AG04449 (cell line): ENCODE data around the gene RAMAC.

ENCODE experiments used
- CTCF ChIA-PET: fragments of 350-600 bp; formaldehyde crosslinking; extraction: SDS; loops from one replicate; lab custom pipeline; 2021; ENCODE audit warnings: antibody characterized with exemption; lab: Yijun Ruan, JAX
- POLR2A ChIA-PET: fragments of 400-600, 350-600 bp; formaldehyde crosslinking; extraction: SDS; loops from one replicate; lab custom pipeline; 2020; ENCODE audit warnings: antibody characterized with exemption, inconsistent platforms; lab: Yijun Ruan, JAX
- DNase-seq: peaks from one replicate; pipeline ENCODE4 v3.0.0-alpha.2; 2010; ENCODE audit warnings: low read depth, low spot score
- H3K4me3 ChIP-seq: 2 replicates; pipeline ENCODE4 v1.5.1; 2011; ENCODE audit warnings: low read depth, mild to moderate bottlenecking, control low read depth, low read length
- CTCF ChIP-seq: IDR thresholded peaks from one replicate; pipeline ENCODE4 v1.5.1; 2011; ENCODE audit warnings: mild to moderate bottlenecking, moderate library complexity, low read length, control low read depth, inconsistent platforms; ENCODE audit not compliant: insufficient read depth; ENCODE audit errors: missing control alignments

The RAMAC gene

GRCh38 chr15:82970696-82971095, 15.3 kb upstream of the RAMAC start:
- H3K4me3 ChIP-seq = no peak overlapping the region
- no peak for TF ChIP-seq CTCF
- POLR2A ChIA-PET = no interaction called here
- CTCF ChIA-PET = no interaction called here
- no peak for DNase-seq

DNA sequence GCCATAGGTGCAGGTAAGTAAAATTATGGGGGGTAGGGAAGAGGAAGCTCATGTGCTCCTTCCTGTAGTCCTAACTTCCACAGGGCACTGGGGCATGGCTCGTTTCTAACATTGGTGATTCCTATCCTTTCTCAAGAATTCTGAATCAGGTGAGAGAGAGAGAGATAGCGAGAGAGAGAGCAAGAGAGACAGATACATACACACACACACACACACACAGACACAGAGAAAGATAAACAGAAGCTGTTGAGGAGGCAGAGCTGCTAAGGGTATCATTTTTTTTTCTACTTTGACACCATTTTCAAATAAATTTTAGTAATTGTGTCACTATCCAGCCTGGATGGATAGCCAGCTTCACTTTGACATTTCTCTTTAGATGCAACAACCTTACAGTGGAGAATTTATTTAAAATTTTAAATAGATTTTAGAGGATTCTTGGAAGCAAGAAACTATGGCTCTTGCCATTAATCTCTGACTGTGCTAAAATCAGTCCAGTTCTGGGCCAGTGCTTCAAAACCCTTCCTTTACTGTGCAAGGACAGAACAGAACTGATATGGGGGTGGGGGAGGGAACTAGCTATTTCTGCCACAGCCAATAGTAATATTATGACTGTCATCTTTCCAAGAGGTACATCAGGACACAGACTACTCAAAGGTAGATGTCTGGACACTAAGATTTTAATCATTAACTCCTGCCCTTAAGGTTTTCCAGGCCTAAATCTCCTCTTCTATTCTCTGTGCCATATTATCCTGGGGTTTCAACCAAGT, 14.6 kb upstream of the RAMAC start:
- no peak for DNase-seq
- H3K4me3 ChIP-seq = no peak overlapping the region
- ChIA-PET CTCF (interaction anchor here (1.2 kb wide), 1 partner anchor 16 kb away, joined by 3 read pairs; no protein-coding TSS in a partner anchor), POLR2A (no interaction called here)
- no peak for TF ChIP-seq CTCF

GRCh38 chr15:82972990-82973389, 13.0 kb upstream of the RAMAC start:
- ChIA-PET POLR2A (no interaction called here), CTCF (interaction anchor here (1.4 kb wide), 1 partner anchor 27 kb away, joined by 5 read pairs; no protein-coding TSS in a partner anchor)
- H3K4me3 ChIP-seq = no peak overlapping the region
- no peak for TF ChIP-seq CTCF
- no peak for DNase-seq

GRCh38 chr15:82977076-82977475, 8.9 kb upstream of the RAMAC start:
- ChIA-PET POLR2A (no interaction called here), CTCF (no interaction called here)
- DNase-seq = no peak
- no peak for TF ChIP-seq CTCF
- H3K4me3 ChIP-seq = no peak overlapping the region

GRCh38 chr15:82978438-82978837, 7.6 kb upstream of the RAMAC start:
- CTCF ChIA-PET = no interaction called here
- TF ChIP-seq CTCF = no peak
- no peak overlapping the region for H3K4me3 ChIP-seq
- POLR2A ChIA-PET = no interaction called here
- no peak for DNase-seq

- H3K4me3 ChIP-seq = no peak overlapping the region
- CTCF ChIA-PET = no interaction called here
- no peak for DNase-seq
- POLR2A ChIA-PET = no interaction called here
- TF ChIP-seq CTCF = no peak
Observed at GRCh38 chr15:82979726-82980125, 6.3 kb upstream of the RAMAC start.
